Peyer's patch (tissue), 4 donors: ENCODE measurements around the gene AQP12A. TPM values are rescaled to one million over a fixed set of nuclear protein-coding genes. Genes with fewer than 3 reads are reported as not detected.

Experiments used
- DNase-seq, 3 donors: peaks; one replicate each; pipeline ENCODE4 v3.0.0-alpha.2; 2017 to 2019
- H3K27ac ChIP-seq, 4 donors: fragments of 200-600 bp; sonication (generic); one replicate each; pipeline ENCODE4 v1.5.1; 2016 to 2019
- H3K27me3 ChIP-seq, 2 donors: fragments of 200-600 bp; sonication (generic); one replicate each; pipeline ENCODE4 v1.5.1; 2019
- H3K36me3 ChIP-seq, 3 donors: fragments of 200-600 bp; sonication (generic); one replicate each; pipeline ENCODE4 v1.5.1; 2016 to 2019
- H3K4me1 ChIP-seq, 4 donors: fragments of 200-600 bp; sonication (generic); one replicate each; pipeline ENCODE4 v1.5.1; 2016 to 2019
- H3K4me3 ChIP-seq, 4 donors: fragments of 200-600 bp; sonication (generic); 1 replicate in 3 of 4; 2 replicates in 1 of 4; pipeline ENCODE4 v1.5.1; 2016 to 2019; ENCODE audit warnings: mild to moderate bottlenecking in 1 of 4
- H3K9me3 ChIP-seq, 4 donors: fragments of 200-600 bp; sonication (generic); one replicate each; pipeline ENCODE4 v1.5.1; 2016 to 2019; ENCODE audit warnings: mild to moderate bottlenecking in 1 of 4
- CTCF ChIP-seq, 6 experiments: fragments of 450-650 bp in 4 of 6; fragments of 200-600 bp in 2 of 6; sonication (generic) in 1 of 6; IDR thresholded peaks; one replicate each; pipeline ENCODE4 v1.5.1; 2017 to 2019; ENCODE audit warnings: antibody characterized with exemption in 6 of 6, mild to moderate bottlenecking in 3 of 6, moderate library complexity in 1 of 6
- POLR2A ChIP-seq, 2 donors: fragments of 450-650 bp; IDR thresholded peaks; one replicate each; pipeline ENCODE4 v1.5.1; 2017; ENCODE audit warnings: antibody characterized with exemption in 2 of 2, mild to moderate bottlenecking in 2 of 2, moderate library complexity in 2 of 2
- small RNA-seq, 2 donors: library from RNA; depleted of rRNA; stranded (forward); fragments of <200 nt; gene quantifications; one replicate each; pipeline ENCODE3, GENCODE V24; 2016
- total RNA-seq, 4 donors: library from RNA; depleted of rRNA; stranded (reverse); fragments of >200 nt; gene quantifications; one replicate each; pipeline ENCODE4 v1.1.0, GENCODE V29; 2016

Gene AQP12A
- total RNA-seq, 4 donors from 2014 or later = 9.2 TPM; not detected in 3

DNA sequence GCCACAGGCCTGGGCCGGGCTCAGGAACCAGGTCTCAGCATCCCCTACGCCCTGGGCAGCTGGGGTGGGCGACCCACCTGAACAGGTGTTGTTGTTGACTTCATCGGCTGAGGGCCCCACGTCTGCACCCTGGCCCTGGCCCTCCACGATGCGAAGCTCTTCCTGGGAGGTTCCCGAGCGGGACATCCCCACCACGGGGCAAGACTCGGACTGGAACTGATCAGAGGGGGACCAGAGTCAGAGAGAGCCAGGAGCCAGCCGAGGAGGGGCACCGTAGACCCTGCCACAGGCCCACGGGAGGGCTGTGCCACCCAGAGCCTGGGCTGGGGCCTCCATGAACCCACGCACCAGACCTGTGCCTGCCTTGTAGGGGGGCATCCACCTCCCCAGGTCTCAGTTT, 54.3 kb downstream of the AQP12A start:
- Histone ChIP-seq H3K4me1 (no peaks in the 10 kb centered on the region), H3K27me3 (no peaks in the 10 kb centered on the region), H3K27ac (no peak overlapping the region), H3K4me3 (no peak overlapping the region), H3K36me3 (no peaks in the 10 kb centered on the region), H3K9me3 (no peaks in the 10 kb centered on the region)
- DNase-seq = no peak
- TF ChIP-seq POLR2A (IDR thresholded peaks at IDR 0.05) = no peak

DNA sequence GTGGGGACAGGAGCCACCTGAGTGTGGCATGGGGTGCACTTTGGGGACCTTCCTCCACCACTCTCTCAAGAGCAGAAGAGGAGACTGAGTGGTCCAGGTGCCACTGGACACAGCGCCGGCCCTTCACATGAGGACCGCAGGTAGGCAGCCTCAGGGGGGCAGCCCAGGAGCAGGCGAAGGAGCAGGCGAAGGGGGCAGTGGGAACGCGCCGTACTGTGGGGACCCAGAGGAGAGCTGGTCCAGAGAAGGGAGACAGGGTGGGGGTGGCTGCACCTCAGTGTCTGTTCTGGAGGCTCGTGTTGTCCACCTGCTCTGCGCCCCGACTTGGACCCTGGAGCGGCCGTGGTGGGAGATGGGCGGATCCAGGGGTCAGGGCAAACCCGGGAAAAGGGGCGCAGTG, 55.0 kb downstream of the AQP12A start:
- Histone ChIP-seq H3K36me3 (no peaks in the 10 kb centered on the region), H3K9me3 (no peaks in the 10 kb centered on the region), H3K4me1 (no peaks in the 10 kb centered on the region), H3K4me3 (no peak overlapping the region), H3K27ac (no peak overlapping the region), H3K27me3 (no peaks in the 10 kb centered on the region)
- no peak for DNase-seq
- TF ChIP-seq POLR2A (IDR thresholded peaks at IDR 0.05) = no peak
- no peak for TF ChIP-seq CTCF (IDR thresholded peaks at IDR 0.05)

GRCh38 chr2:240747256-240747655, 55.6 kb downstream of the AQP12A start:
- no peaks in the 10 kb centered on the region for H3K4me1 ChIP-seq
- H3K27ac ChIP-seq = no peak overlapping the region
- H3K36me3 ChIP-seq = no peaks in the 10 kb centered on the region
- H3K9me3 ChIP-seq = no peaks in the 10 kb centered on the region
- no peak overlapping the region for H3K4me3 ChIP-seq
- TF ChIP-seq POLR2A (IDR thresholded peaks at IDR 0.05) (no peak), CTCF (IDR thresholded peaks at IDR 0.05) (no peak)
- no peak for DNase-seq
- H3K27me3 ChIP-seq = no peaks in the 10 kb centered on the region

Small RNAs within 50 kb of the gene (small RNA-seq; reads per million reads assigned to genes)
- 0 reads per million in 2 donors for gene AC011298.3

Other genes with a start within 250 kb of the AQP12A start
- 10 to 100 TPM; 27.8 to 89.1 (median 40.1) TPM for gene ANKMY1, start 133.9 kb upstream of the AQP12A start, total RNA-seq
- 10 to 100 TPM in 1 of 4 donors, 1 to 10 TPM in 3; 4.2 to 10.1 (median 7.1) TPM for gene DUSP28, start 131.5 kb upstream of the AQP12A start, total RNA-seq
- 100 to 1,000 TPM in 3 of 4 donors, 10 to 100 TPM in 1; 85.0 to 175 (median 154) TPM for gene RNPEPL1, start 123.4 kb upstream of the AQP12A start, total RNA-seq
- gene CAPN10, start 105.1 kb upstream of the AQP12A start, total RNA-seq = 10 to 100 TPM; 48.3 to 96.4 (median 78.9) TPM
- 100 to 1,000 TPM in 3 of 4 donors, 10 to 100 TPM in 1; 61.1 to 341 (median 261) TPM for gene GPR35, start 66.4 kb upstream of the AQP12A start, total RNA-seq
- gene AQP12B, start 9.0 kb upstream of the AQP12A start, total RNA-seq = 1 to 10 TPM in 3 of 4 donors, not detected in 1; 1.9 to 9.6 (median 2.5) TPM
- gene KIF1A, start 128.4 kb downstream of the AQP12A start, total RNA-seq = 1 to 10 TPM in 3 of 4 donors, under 1 TPM in 1; 0.83 to 6.0 (median 2.0) TPM
- 1 to 10 TPM in 1 of 4 donors, not detected in 3; 1.5 TPM for gene AGXT, start 177.0 kb downstream of the AQP12A start, total RNA-seq
- 1 to 10 TPM in 3 of 4 donors, not detected in 1; 2.1 to 6.1 (median 3.7) TPM for gene MAB21L4, start 204.3 kb downstream of the AQP12A start, total RNA-seq
- under 1 TPM in 2 of 4 donors, not detected in 2; 0.27 to 0.83 TPM for gene CROCC2, start 214.5 kb downstream of the AQP12A start, total RNA-seq